Tibial nerve (tissue), 3 donors: ENCODE data around the gene NUP98.

Experiments
- EP300 ChIP-seq, 2 donors: sonication (generic); formaldehyde crosslinking; IDR thresholded peaks; one replicate each; pipeline ENCODE4 v1.6.1; 2017; ENCODE audit warnings: antibody characterized with exemption in 2 of 2, mild to moderate bottlenecking in 1 of 2
- POLR2A ChIP-seq, 2 donors: fragments of 450-650 bp; IDR thresholded peaks; one replicate each; pipeline ENCODE4 v1.6.1; 2017; ENCODE audit warnings: antibody characterized with exemption in 2 of 2, mild to moderate bottlenecking in 2 of 2, moderate library complexity in 2 of 2

- TF ChIP-seq EP300 (IDR thresholded peaks at IDR 0.05) (no peak), POLR2A (IDR thresholded peaks at IDR 0.05) (no peak)
Measured at GRCh38 chr11:3641701-3642070, 155.7 kb downstream of the NUP98 start, which contains the start of gene ART5.
